ENCODE results near the gene C14orf93.

DNA sequence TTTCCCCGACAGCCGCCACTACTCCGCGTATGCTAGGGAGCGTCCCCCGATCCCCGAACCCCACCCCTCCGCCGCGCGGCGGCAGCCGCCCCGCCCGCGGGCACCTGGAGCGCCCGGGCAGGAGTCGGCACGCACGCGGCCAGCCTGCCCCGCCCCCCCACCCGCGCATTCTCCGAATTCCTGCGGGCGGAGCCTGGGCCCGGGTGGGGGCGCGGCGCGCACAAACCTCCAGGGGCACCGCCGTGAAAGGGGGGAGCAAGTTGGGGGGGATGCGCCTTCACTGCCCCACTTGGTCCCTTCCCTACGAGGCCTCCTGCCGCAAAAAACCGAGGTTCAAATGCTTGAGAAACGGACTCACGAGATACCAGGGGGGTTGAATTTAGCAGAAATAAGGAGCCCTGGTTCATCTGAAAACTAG lies 29.3 kb downstream of the C14orf93 start:
- TF ChIP-seq POLR2A (IDR thresholded peaks at IDR 0.05) (no peak), POLR2AphosphoS5 (IDR thresholded peaks at IDR 0.05) (no peak), EP300 (IDR thresholded peaks at IDR 0.05; ENCODE audit: low read depth) (no peak)
- TF ChIP-seq, protein P1, sequence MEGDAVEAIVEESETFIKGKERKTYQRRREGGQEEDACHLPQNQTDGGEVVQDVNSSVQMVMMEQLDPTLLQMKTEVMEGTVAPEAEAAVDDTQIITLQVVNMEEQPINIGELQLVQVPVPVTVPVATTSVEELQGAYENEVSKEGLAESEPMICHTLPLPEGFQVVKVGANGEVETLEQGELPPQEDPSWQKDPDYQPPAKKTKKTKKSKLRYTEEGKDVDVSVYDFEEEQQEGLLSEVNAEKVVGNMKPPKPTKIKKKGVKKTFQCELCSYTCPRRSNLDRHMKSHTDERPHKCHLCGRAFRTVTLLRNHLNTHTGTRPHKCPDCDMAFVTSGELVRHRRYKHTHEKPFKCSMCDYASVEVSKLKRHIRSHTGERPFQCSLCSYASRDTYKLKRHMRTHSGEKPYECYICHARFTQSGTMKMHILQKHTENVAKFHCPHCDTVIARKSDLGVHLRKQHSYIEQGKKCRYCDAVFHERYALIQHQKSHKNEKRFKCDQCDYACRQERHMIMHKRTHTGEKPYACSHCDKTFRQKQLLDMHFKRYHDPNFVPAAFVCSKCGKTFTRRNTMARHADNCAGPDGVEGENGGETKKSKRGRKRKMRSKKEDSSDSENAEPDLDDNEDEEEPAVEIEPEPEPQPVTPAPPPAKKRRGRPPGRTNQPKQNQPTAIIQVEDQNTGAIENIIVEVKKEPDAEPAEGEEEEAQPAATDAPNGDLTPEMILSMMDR (IDR thresholded peaks at IDR 0.05) = no peak

Measured in transverse colon (tissue), 4 donors.